NCI-H460 (cell line): ENCODE data around the gene CLTA. TPM values are rescaled to one million over a fixed set of nuclear protein-coding genes. Genes with fewer than 3 reads are reported as not detected.
"Not testable (repeated sequence)": the region's sequence is repeated elsewhere in the genome, so short reads cannot be mapped to it uniquely, and the experiment has no call there.

Experiments used
- DNase-seq: peaks from one replicate; pipeline ENCODE4 v3.0.0-alpha.2; 2016; ENCODE audit warnings: low read depth; ENCODE audit errors: extremely low read depth
- total RNA-seq: library from RNA; depleted of rRNA; stranded (reverse); fragments of >200 nt; shearing (Covaris generic); gene quantifications from 2 replicates; pipeline ENCODE4 v1.2.3, GENCODE V29; 2014; rRNA removed

The CLTA gene
- total RNA-seq, 1 experiment from 2014 or later = 224 TPM

- DNase-seq = no peak
These were observed 30.9 kb downstream of the CLTA start for GRCh38 chr9:36221667-36222066.

- no peak for DNase-seq
These were observed 31.7 kb downstream of the CLTA start for GRCh38 chr9:36222449-36222848.

DNA sequence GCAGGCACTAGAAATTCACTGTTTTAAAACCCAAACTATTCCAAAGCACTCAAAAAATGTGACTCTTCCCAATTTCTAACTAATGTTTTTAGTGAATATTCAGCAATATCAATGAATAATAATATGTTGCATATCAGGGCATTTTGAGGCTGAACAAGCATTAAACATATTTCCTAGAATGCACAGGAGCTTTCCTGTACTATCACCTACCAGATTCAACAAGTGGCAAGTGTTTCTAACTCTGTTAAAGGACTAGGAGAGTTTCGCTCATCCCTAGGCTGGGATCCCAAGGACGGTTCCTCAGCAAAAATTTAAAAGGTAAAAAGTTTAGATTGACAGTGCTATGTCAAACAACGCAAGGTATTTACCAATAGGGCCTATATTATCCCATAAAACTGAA is 46.5 kb downstream of the CLTA start:
- DNase-seq = no peak

- DNase-seq = not testable (repeated sequence)
These were observed 48.5 kb downstream of the CLTA start for GRCh38 chr9:36239205-36239604.

- not testable (repeated sequence) for DNase-seq
These were observed 49.0 kb downstream of the CLTA start for GRCh38 chr9:36239675-36240074.

DNA sequence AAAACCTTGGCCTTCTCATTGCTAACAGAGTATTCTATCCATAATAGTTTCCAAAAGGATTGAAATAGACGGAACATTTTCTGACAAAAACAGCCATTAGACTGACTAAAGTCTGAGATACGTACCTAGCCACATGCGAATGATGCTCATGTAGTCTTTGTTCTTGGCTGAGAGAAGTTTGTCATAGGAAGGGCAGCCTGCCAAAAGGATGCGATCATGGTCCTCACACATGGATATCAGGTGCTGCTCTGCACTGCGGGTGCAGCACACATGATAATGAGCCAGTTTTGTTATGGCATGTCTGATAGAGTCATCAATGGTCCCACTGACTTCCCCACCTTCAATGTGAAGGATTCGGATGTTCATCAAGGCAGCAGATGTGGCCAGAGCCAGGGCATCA is 55.2 kb downstream of the CLTA start:
- DNase-seq = no peak

GRCh38 chr9:36247356-36247755 is 56.6 kb downstream of the CLTA start:
- no peak for DNase-seq

DNA sequence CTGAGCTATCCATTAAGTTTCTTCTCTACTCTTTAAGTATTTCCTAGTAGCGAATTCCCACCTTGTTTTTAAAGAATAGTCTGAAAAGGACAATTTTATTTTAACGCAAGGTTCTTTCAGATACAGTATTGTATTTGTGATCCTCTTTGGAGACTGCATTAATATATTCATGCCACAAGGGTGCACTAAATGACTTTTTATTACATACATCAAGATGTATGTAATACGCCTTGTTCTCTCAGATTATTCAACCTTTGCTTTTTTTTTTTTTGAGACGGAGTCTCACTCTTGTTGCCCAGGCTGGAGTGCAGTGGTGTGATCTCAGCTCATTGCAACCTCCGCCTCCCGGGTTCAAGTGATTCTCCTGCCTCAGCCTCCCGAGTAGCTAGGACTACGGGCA is 57.3 kb downstream of the CLTA start:
- peak; percentile 36 for DNase-seq

GRCh38 chr9:36249189-36249588 is 58.5 kb downstream of the CLTA start:
- no peak for DNase-seq

GRCh38 chr9:36250079-36250478 is 59.4 kb downstream of the CLTA start:
- DNase-seq = no peak

DNA sequence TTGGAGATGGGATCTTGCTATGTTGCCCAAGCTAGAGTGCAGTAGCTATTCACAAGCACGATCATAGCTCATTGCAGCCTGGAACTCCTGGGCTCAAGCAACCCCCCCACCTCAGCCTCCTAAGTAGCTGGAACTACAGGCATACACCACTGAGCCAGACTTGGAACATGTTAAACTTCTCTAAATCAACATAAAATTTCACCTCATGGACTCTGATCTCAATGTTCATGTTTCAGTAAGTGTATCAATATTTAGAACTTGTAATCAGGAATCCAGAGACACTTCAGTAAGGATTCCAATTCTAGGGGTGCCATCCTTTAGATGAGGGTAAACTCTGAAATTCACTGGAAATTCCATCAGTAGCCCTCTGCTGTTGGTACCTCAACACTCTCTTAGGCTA is 60.7 kb downstream of the CLTA start:
- DNase-seq = no peak

- peak; percentile 88 for DNase-seq
These were observed 67.7 kb downstream of the CLTA start, which contains the start of gene GNE for GRCh38 chr9:36258208-36258995. GNE (minus strand) TSS chr9:36258448; CDS start chr9:36249355, 9,093 bp downstream.

DNA sequence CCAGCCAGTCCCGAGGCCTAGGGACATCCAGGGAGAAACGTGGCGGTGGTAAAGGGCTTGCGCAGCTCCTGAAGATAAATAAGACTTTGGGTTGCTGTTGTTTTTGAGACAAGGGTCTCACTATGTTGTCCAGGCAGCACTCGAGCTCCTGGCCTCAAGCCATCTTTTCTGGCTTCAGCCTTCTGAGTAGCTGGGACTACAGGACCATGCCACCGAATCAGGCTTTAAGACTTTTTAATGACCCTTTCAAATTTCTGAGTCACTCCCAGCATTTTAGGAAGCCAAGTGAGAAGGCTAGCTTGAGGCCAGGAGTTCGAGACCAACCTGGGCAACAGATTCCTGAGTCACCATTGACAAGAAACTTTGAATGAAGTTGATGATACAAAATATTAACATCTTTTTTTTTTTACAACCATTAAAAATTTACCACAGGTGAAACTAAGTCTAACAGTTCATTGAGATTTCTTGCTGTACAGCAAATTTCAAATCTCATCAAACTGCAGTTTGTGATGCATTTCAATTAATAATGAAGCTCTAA is 68.3 kb downstream of the CLTA start:
- no peak for DNase-seq

Other genes starting within 250 kb of the CLTA start
- not detected in 2 replicates for gene OR2S2, start 232.8 kb upstream of the CLTA start, total RNA-seq
- gene RECK, start 154.0 kb upstream of the CLTA start, total RNA-seq = 3.6 and 6.0 TPM in 2 replicates
- 0.35 and 0.92 TPM in 2 replicates for gene GLIPR2, start 54.2 kb upstream of the CLTA start, total RNA-seq
- not detected in 2 replicates for gene CCIN, start 21.5 kb upstream of the CLTA start, total RNA-seq
- gene GNE, start 67.5 kb downstream of the CLTA start, total RNA-seq = 22.0 TPM in 2 replicates
- 6.6 and 6.8 TPM in 2 replicates for gene RNF38, start 209.3 kb downstream of the CLTA start, total RNA-seq